OCI-LY7 (cell line): Measurements from ENCODE around the gene STK4. TPM values are rescaled to one million over a fixed set of nuclear protein-coding genes. Genes with fewer than 3 reads are reported as not detected.

Experiments used
- BruUV-seq: library from RNA; stranded (reverse); fragments of 400-500 nt; replicated peaks from 2 replicates; lab custom pipeline; 2021; lab: Mats Ljungman, UMichigan
- CTCF ChIA-PET: fragments of 300-600 bp; sonication (Branson Sonifier 250); formaldehyde crosslinking; loops from one replicate; lab custom pipeline; 2022; ENCODE audit warnings: antibody characterized with exemption; ENCODE audit not compliant: unreplicated experiment; lab: Charles Lee
- POLR2A ChIA-PET: fragments of 300-600 bp; sonication (Branson Sonifier 250); formaldehyde crosslinking; loops from one replicate; lab custom pipeline; 2022; ENCODE audit warnings: antibody characterized with exemption; lab: Charles Lee
- DNase-seq: peaks from one replicate; pipeline ENCODE4 v3.0.0-alpha.2; 2015; ENCODE audit warnings: low spot score
- H2AFZ ChIP-seq: fragments of 200-600 bp; sonication (generic), shearing (Covaris generic); 2 replicates; pipeline ENCODE4 v1.6.1; 2014; ENCODE audit warnings: mild to moderate bottlenecking, antibody characterized with exemption, low read length, moderate library complexity
- H3K27ac ChIP-seq: fragments of 200-600 bp; sonication (generic); 2 replicates; pipeline ENCODE4 v1.5.1; 2014; ENCODE audit warnings: mixed run types, low read depth, mild to moderate bottlenecking, moderate library complexity, low read length, inconsistent platforms; ENCODE audit not compliant: poor library complexity, severe bottlenecking
- H3K36me3 ChIP-seq: fragments of 200-600 bp; sonication (generic); 2 replicates; pipeline ENCODE4 v1.6.1; 2014; ENCODE audit warnings: mild to moderate bottlenecking, antibody characterized with exemption, low read length, moderate library complexity, mixed read lengths; ENCODE audit not compliant: insufficient read depth
- H3K4me1 ChIP-seq: fragments of 200-600 bp; sonication (generic); 2 replicates; pipeline ENCODE4 v1.5.1; 2014; ENCODE audit warnings: mild to moderate bottlenecking, low read length; ENCODE audit not compliant: insufficient read depth, poor library complexity, severe bottlenecking
- H3K4me2 ChIP-seq: fragments of 200-600 bp; sonication (generic); 2 replicates; pipeline ENCODE4 v1.6.1; 2014; ENCODE audit warnings: mild to moderate bottlenecking, low read length
- H3K4me3 ChIP-seq: fragments of 200-600 bp; sonication (generic); 2 replicates; pipeline ENCODE4 v1.5.1; 2014; ENCODE audit warnings: mild to moderate bottlenecking, low read depth, low read length; ENCODE audit not compliant: poor library complexity, severe bottlenecking
- H3K79me2 ChIP-seq: fragments of 200-600 bp; sonication (generic); 2 replicates; pipeline ENCODE4 v1.6.1; 2016; ENCODE audit warnings: low read depth, mild to moderate bottlenecking, low read length, moderate library complexity, mixed read lengths; ENCODE audit not compliant: insufficient read depth
- H3K9me2 ChIP-seq: fragments of 200-600 bp; sonication (generic); 2 replicates; pipeline ENCODE4 v1.6.1; 2016; ENCODE audit warnings: mild to moderate bottlenecking, low read length, mixed read lengths; ENCODE audit not compliant: insufficient read depth
- H3K9me3 ChIP-seq: fragments of 200-600 bp; sonication (generic); 2 replicates; pipeline ENCODE4 v1.6.1; 2014; ENCODE audit warnings: mild to moderate bottlenecking, mixed run types, low read length, mixed read lengths
- H4K20me1 ChIP-seq: fragments of 200-600 bp; sonication (generic); 2 replicates; pipeline ENCODE4 v1.6.1; 2014; ENCODE audit warnings: mild to moderate bottlenecking, antibody characterized with exemption, low read length, moderate library complexity, mixed read lengths; ENCODE audit not compliant: insufficient read depth
- CTCF ChIP-seq: fragments of 200-600 bp; sonication (generic); conservative IDR thresholded peaks from 2 replicates; pipeline ENCODE4 v1.5.1; 2014; ENCODE audit warnings: mild to moderate bottlenecking, antibody characterized with exemption, low read length, moderate library complexity, mixed read lengths
- EZH2phosphoT487 ChIP-seq: fragments of 200-600 bp; sonication (generic); IDR thresholded peaks from 2 replicates; pipeline ENCODE4 v1.6.1; 2018; ENCODE audit warnings: low read depth, borderline replicate concordance, mild to moderate bottlenecking, mixed run types, antibody characterized with exemption, low read length, moderate library complexity, mixed read lengths
- intact Hi-C: fragments of 100-400 bp; cut with micrococcal nuclease; formaldehyde crosslinking; loops from one replicate; pipeline ENCODE4 v1.10.0; 2022; ENCODE audit not compliant: unreplicated experiment
- total RNA-seq, 2 experiments: library from RNA; depleted of rRNA in 1 of 2; stranded (reverse); fragments of >200 nt in 1 of 2; shearing (Covaris generic) in 1 of 2; gene quantifications; 2 replicates each; pipeline ENCODE4 v1.2.3, GENCODE V29; 2014 to 2022

Gene STK4
- total RNA-seq, 2 experiments from 2014 or later, result 67.9 to 140 TPM

GRCh38 chr20:44993343-44993742 lies 27.0 kb downstream of the STK4 start:
- no peak overlapping the region for H3K4me2 ChIP-seq
- H3K27ac ChIP-seq, result no peak overlapping the region
- DNase-seq, result no peak
- intact Hi-C loops, result no loop called here
- H2AFZ ChIP-seq, result no peak overlapping the region
- peaks cover 61% of the 10 kb centered on the region for H3K79me2 ChIP-seq
- ChIA-PET POLR2A (interaction anchor here (0.7 to 1.1 kb wide), 3 partner anchors 12 to 60 kb away, joined by 3 read pairs; no protein-coding TSS in a partner anchor), CTCF (no interaction called here)
- no peak for TF ChIP-seq EZH2phosphoT487
- TF ChIP-seq CTCF, result no peak
- peaks cover 8% of the 10 kb centered on the region; the same call in 1 of the 2 replicates for H4K20me1 ChIP-seq
- BruUV-seq, result no TSS peak
- H3K4me3 ChIP-seq, result no peak overlapping the region
- H3K36me3 ChIP-seq, result peaks cover 92% of the 10 kb centered on the region
- no peaks in the 10 kb centered on the region for H3K9me2 ChIP-seq
- H3K9me3 ChIP-seq, result no peaks in the 10 kb centered on the region
- peaks cover 22% of the 10 kb centered on the region for H3K4me1 ChIP-seq

- no TSS peak for BruUV-seq
- Histone ChIP-seq H3K4me1 (peaks cover 9% of the 10 kb centered on the region), H3K79me2 (peaks cover 23% of the 10 kb centered on the region; the same call in 1 of the 2 replicates), H3K27ac (no peak overlapping the region), H2AFZ (no peak overlapping the region), H3K9me3 (no peaks in the 10 kb centered on the region), H3K36me3 (peaks cover 95% of the 10 kb centered on the region), H3K9me2 (no peaks in the 10 kb centered on the region), H4K20me1 (peaks cover 4% of the 10 kb centered on the region; the same call in 1 of the 2 replicates), H3K4me3 (no peak overlapping the region), H3K4me2 (no peak overlapping the region)
- POLR2A ChIA-PET, result interaction anchor here (1.4 to 1.6 kb wide), 3 partner anchors 9 to 23 kb away, joined by 3 to 6 read pairs (median 3); no protein-coding TSS in a partner anchor
- CTCF ChIA-PET, result interaction anchor here (0.5 kb wide), 1 partner anchor 27 kb away, joined by 3 read pairs; no protein-coding TSS in a partner anchor
- intact Hi-C loops, result no loop called here
- DNase-seq, result no peak
- TF ChIP-seq EZH2phosphoT487, result no peak
- TF ChIP-seq CTCF, result no peak
These were observed 30.9 kb downstream of the STK4 start for GRCh38 chr20:44997171-44997570.

- H3K27ac ChIP-seq, result no peak overlapping the region
- H4K20me1 ChIP-seq, result peaks cover 4% of the 10 kb centered on the region; the same call in 1 of the 2 replicates
- POLR2A ChIA-PET, result interaction anchor here (0.6 kb wide), 1 partner anchor 584 kb away, joined by 3 read pairs; no protein-coding TSS in a partner anchor
- peaks cover 21% of the 10 kb centered on the region; the same call in 1 of the 2 replicates for H3K79me2 ChIP-seq
- CTCF ChIA-PET, result interaction anchor here (0.5 kb wide), 1 partner anchor 27 kb away, joined by 3 read pairs; no protein-coding TSS in a partner anchor
- no peaks in the 10 kb centered on the region for H3K9me2 ChIP-seq
- TF ChIP-seq CTCF, result no peak
- TF ChIP-seq EZH2phosphoT487, result no peak
- no peak overlapping the region for H2AFZ ChIP-seq
- peaks cover 95% of the 10 kb centered on the region for H3K36me3 ChIP-seq
- intact Hi-C loops, result no loop called here
- BruUV-seq, result no TSS peak
- no peak overlapping the region for H3K4me2 ChIP-seq
- H3K9me3 ChIP-seq, result no peaks in the 10 kb centered on the region
- no peak overlapping the region for H3K4me3 ChIP-seq
- DNase-seq, result no peak
- peaks cover 9% of the 10 kb centered on the region for H3K4me1 ChIP-seq
These were observed 31.4 kb downstream of the STK4 start for GRCh38 chr20:44997668-44998067.
